GM18873 (cell line): Measurements from ENCODE around the gene NGEF.
"Not testable (repeated sequence)": the region's sequence is repeated elsewhere in the genome, so short reads cannot be mapped to it uniquely, and the experiment has no call there.

Source experiments
- ATAC-seq: cut with Tn5 transposase; IDR thresholded peaks from one replicate; pipeline ENCODE4 v1.9.1; 2021; ENCODE audit warnings: mild to moderate bottlenecking, moderate library complexity, moderate number of reproducible peaks; ENCODE audit not compliant: unreplicated experiment, low FRiP score

Gene NGEF

DNA sequence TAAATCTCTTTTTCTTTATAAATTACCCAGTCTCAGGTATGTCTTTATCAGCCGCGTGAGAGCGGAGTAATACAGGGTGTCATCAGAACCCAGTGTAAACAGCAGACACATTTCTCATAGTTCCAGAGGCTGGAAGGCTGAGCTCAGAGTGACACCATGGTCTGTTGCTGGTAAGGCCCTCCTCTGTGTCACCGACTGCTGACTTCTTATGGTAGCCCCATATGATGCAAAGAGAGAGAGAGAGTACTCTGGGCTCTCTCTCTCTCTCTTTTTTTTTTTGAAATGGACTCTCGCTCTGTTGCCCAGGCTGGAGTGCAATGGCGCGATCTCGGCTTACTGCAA is 83.0 kb downstream of the NGEF start:
- ATAC-seq, result no peak

- ATAC-seq, result no peak
Observed at GRCh38 chr2:232929303-232930058, 83.6 kb downstream of the NGEF start.

DNA sequence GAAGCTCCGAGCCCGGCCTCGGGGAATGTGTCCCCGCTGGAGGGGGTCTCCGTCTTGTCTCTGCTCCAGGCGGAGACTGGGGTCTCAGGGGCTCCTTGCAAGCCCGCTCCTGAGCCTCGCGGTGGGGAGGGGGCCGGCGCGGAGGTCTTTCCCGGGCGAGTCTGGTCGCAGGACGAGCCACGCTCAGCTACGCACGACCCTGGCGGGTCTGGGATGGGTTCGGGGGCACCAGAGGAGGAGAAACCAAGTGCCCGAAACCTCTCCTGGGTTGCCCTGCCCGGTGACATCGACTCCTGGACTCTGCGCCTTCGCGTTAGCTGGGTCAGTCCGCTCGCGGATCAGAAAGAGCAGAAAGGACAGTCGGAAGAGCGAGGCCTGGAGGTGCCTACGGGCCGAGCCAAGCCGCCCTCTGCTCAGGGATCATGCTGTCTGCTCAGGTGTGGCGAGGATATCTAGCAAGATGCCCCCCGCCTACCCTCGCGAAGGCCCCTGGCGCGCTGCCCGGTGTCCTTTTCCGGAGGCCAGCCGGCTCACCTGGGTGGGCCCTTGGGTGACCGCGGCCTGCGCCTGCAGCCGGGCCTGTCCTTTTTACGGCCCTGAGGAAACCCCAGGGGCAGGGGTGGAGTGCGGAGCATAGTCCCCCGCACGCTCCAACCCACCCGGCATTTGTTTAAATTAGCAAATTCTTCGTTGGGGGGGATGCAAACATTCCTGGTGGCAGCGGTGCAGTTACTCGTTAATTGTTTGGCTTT is 84.3 kb downstream of the NGEF start:
- ATAC-seq, result no peak

DNA sequence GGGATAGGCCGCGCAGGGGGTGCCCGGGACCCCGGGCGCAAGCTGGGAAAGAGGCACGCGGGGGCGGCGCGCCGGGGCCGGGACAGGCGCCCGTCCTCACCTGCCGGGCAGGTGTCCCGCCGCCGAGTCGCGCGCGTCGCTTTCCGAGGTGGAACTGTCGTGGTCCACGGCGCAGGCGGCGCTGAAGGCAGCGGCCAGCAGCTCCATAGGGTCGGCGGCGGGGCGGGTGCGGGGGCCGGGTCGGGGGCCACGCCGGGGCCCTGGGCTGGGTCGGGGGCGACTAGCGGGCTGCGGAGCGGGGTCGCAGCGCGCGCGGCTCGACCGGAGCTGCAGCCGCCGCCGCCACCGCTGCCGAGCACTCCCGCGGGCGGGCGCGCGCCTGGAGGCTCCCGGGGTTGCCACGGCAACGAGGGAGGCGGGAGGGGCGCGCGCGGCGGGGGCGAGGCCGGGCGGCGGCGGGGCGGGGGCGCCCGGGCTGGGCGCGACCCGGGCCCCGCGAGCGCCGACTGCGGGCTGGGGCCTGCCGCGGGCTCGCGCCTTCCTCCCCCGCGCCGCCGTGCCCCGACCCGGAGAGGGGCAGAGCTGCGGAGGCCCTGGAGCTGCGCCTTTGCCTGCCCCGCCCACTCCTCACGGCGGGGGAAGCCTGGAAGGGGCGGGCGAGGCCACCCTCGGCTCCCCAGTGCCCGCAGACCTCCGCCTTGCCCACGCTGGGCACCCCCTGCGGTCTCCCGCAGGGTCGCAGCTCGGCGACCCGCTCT is 85.1 kb downstream of the NGEF start:
- ATAC-seq, result no peak

DNA sequence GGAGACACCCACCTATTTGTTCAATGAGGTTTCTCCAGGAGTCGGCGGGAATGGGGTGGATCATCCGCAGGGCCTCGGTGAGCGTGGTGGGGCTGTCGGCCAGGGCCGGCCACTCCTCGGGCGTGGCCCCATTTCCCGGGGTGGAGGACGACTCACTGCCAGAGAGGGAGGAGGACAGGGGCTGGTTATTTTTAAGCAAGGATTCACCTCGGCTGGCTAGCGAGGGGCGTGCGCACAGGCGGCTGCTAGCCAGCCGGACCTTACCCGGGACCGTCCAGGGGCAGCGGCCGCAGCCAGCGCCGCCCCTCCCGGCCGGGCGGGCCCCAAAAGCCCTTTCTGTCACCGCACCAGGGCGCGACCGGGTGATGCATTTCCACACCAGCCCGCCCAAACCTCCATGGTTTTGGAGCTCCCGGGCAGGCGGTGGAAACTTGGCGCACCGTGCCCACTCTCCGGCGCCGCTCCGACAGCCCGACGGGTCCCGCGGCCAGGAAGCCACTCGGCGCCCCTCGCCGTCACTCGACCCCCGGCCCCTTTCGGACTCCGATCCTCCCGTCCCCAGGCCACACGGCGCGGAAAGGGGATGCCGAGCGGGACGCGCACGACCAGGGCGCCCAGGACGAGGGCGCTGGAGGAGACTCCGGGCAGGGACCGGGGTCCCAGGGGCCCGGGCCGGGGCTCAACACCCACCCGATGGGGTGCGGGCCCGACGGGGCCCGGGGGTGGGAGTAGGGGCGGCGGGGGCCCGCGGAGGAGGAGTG is 85.8 kb downstream of the NGEF start:
- no peak for ATAC-seq

- no peak for ATAC-seq
Observed at GRCh38 chr2:232926431-232926939, 86.6 kb downstream of the NGEF start.

- ATAC-seq, result no peak
Observed at GRCh38 chr2:232925821-232926156, 87.3 kb downstream of the NGEF start.

DNA sequence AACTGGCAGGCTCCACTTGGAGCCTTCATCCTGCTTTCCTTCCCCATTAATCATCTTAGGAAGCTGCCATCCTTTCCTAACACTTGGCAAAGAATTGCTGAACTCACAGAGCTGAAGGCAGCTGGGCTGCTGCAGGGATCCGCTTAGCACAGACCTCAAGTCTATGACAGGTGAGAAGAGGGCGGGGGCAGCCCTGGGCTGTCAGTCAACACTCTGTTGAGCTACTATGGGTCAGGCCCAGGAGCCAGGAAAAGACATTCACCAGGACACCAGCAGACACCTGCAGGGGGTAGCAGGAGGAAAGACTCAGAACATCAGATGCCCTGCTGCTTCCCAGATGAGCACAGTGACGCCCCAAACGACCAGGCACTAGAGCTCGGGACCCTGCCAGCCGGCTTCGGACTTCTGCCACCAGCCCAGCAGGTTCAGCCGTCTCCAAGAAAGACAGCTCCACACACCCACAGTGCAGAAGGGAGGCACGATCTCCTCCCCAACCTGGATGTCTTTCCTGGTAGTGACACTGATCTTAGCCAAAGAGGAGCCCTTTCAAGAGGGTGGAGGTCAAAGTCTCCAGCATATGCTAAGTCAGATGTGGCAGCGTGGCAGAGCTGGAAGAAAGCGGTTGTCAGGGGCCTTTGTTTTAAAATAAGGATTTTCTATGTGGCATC is 87.8 kb downstream of the NGEF start:
- no peak for ATAC-seq

GRCh38 chr2:232924433-232924832 is 88.6 kb downstream of the NGEF start:
- no peak for ATAC-seq

- ATAC-seq, result no peak
Observed at GRCh38 chr2:232920760-232921159, 92.3 kb downstream of the NGEF start.

DNA sequence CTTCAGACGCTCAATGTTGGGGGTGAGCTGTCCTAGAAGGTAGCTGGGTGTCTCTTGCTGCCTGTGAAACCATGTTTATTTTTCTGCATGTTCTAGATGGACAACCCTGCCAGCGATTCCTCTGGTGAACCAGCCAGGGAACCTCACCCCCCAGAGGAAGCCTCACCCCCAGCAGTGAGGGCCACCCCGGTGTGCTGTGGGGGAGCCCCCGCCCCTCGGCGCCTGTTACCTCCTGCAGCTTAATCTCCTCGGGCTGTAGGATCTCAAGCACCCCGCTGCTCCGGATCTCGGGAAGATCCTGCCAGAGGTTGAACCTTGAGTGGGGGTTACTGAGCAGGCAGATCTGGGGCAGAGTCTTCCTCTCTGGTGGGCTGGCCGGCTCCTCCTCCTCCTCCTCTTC is 93.0 kb downstream of the NGEF start:
- ATAC-seq, result no peak

DNA sequence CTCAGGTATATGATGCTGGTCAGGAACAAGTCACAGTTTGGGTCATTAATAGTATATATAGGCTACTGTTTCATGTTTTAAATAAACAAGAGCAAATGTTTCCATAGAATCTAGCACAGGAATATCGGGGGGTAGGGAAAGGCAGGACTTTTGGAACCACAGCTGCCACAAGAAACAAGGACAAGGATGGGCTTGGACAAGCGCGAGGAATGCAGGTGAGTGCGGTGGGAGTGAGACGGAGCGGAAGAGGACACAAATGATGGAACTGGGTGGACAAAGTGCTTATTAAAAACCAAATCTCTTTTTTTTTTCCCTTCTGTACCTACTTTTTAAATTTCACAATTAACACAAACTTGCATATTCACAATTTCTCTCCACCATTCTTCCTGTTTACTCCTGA is 93.9 kb downstream of the NGEF start:
- no peak for ATAC-seq

GRCh38 chr2:232913903-232914302 is 99.2 kb downstream of the NGEF start:
- ATAC-seq, result no peak

DNA sequence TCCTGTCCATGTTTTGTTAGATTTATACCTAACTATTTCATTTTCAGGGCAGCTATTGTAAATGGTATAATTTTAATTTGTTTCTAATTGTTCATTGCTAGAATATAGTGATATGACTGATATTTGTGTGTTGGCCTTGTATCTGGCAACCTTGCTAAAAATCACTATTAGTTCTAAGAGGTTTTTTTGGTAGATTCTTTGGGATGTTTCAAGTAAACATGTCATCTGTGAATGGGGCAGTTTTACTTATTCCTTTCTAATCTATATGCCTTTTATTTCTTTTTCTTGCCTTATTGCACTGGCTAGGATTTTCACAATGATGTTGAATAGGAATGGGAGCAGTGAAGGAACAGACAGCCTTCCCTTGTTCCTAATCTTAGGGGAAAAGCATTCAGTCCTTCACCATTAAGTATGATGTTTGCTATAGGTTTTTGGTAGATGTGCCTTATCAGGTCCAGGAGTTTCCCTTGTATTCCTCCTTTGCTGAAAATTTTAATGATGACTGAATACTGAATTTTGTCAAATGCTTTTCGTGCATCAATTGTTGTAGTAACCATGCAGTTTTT is 101.3 kb downstream of the NGEF start:
- no peak for ATAC-seq

- ATAC-seq, result no peak
Observed at GRCh38 chr2:232910376-232910775, 102.7 kb downstream of the NGEF start.

DNA sequence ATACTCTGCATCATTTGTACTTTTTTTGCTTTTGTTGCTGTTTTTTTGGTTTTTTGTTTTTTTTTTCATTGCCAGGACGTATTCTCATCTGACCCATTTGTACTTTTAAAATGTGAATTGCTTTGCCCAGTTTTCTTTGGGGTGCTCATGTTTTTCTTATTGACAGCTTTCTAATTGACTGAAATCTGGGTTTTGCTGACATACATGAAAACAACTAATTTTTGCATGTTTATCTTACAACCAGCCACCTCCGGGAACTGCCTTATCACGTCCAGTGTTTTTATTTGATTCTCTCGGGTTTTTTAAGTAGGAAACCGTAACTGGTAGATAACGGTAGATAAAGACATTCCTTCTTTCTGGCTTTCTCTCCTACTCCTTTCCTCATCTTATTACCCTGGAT is 104.4 kb downstream of the NGEF start:
- ATAC-seq, result no peak

DNA sequence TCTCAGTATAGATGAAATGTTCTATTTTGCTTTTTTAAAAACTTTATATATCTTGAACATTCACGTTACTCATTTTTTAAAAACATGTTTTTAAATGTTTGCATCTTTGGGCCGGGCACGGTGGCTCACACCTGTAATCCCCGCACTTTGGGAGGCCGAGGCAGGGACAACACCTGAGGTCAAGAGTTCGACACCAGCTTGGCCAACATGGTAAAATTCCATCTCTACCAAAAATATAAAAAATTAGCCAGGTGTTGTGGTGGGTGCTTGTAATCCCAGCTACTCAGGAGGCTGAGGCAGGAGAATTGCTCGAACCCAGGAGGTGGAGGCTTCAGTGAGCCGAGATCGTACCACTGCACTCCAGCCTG is 105.4 kb downstream of the NGEF start:
- not testable (repeated sequence) for ATAC-seq

- ATAC-seq, result not testable (repeated sequence)
Observed at GRCh38 chr2:232906867-232907717, 106.0 kb downstream of the NGEF start.

GRCh38 chr2:232903989-232904388 is 109.1 kb downstream of the NGEF start:
- no peak for ATAC-seq
